Measurements from ENCODE around the gene NAPEPLD.

- no peak for TF ChIP-seq POLR2A (IDR thresholded peaks at IDR 0.05; ENCODE audit: extremely low read depth, insufficient read length)
- TF ChIP-seq CTCF (IDR thresholded peaks at IDR 0.05; ENCODE audit: low read depth, low read length), result no peak
- no peak for TF ChIP-seq MAX (IDR thresholded peaks at IDR 0.05; ENCODE audit: low read depth, low read length)
- no peak for TF ChIP-seq MYC (IDR thresholded peaks at IDR 0.05; ENCODE audit: low read depth, low read length)
Measured at GRCh38 chr7:103080923-103081322, 68.0 kb downstream of the NAPEPLD start.

All from NB4 (cell line).